Activated CD4-positive, alpha-beta T cell treated with anti-CD3 and anti-CD28 coated beads, Interleukin-10, Interleukin-2, amounts not matched to agents 100 ng/mL and 50 ng/mL, durations not matched to agents 16 hours and 8 hours (primary cell): ENCODE results near the gene DUSP8.

ENCODE experiments used
- DNase-seq: peaks from one replicate; pipeline ENCODE4 v3.0.0-alpha.2; 2020

DUSP8 gene

DNA sequence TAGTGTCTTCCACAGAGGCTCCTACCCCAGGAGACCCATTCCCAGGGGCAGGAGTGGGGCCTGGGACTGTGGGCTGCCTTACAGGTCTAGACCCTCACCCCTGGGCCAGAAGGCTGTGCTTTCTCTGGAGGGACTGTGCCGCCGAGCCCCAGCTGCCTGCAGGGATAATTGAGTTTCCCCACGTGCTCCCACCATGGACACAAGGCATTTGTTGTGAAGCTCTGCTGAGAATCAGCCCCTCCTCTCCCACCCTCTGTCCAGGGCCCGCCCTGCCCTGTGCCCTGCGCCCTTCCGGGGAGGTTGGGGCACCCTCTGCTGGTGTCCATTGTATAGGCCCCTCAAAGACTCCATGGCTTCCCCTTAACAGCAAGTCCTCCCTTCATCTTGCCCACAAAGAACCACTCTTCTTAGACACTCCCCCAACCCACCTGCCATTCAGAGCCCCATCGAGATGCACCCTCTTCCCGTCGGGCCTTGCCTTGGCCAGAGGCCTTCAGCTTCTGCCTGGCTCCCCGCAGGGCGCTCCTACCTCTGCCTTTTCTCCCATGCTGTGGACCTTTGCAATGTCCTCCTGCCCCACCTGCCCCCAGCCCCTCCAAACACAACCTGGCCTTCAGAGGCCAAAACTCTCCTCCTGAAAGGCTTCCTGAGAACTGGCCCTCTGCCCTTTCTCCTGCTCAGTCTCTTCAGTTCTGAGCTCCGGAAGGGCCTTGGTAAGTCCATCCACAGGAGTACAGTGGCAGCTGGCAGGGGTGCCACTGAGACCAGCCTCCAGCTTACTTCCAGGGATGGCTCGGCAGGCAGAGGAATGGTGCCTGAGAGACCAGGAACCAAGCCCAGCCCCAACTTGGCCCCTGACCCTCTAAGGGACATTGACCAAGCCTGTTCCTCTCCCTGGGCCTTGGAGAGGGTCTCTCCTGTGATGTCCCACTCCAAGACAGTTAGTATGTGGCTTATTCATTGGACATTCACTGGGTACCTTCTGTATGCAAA lies 22.4 kb downstream of the DUSP8 start:
- DNase-seq: no peak

DNA sequence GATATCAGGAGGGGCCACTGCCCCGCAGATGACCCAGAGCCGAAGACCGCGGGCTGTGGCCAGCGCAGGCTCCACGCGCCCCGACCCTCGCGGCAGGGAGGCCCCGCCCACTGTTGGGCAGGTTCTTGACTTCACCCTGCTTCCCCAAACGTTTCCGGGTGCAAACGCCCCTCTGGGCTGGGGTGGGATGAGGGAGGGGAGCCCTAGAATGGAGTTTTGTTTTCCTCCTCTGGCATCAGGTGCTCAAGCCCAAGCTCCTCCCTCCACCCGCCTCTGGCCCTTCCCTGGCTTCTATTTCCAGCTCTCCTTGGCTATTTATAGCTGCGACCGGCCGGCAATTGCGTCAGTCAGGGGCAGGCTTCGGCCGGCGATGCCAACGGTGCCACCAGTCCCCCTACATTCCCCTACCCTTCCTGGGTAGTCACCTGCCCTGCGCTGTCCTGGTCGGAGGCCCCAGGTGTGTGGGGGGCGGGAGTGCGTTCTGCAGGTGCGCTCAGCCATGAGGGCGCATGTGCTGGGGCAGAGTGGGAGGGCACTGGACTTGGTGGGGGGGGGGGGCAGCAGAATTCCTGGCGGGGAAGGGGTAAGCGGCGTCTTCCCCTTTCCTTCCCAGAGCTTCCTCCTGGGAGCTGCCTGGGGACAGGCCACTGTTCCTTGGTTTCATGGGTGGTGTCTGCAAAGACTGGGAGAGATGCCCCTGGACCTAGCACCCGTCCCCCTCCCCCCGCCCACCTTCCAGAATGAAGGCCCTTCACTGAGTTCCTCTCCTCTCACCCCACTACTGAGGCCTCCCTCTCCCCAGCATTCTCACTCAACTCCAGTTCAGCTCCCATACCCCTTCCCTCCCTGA lies 23.6 kb downstream of the DUSP8 start:
- DNase-seq: no peak

- DNase-seq: no peak
Measured at GRCh38 chr11:1547467-1548098, 24.5 kb downstream of the DUSP8 start.

DNA sequence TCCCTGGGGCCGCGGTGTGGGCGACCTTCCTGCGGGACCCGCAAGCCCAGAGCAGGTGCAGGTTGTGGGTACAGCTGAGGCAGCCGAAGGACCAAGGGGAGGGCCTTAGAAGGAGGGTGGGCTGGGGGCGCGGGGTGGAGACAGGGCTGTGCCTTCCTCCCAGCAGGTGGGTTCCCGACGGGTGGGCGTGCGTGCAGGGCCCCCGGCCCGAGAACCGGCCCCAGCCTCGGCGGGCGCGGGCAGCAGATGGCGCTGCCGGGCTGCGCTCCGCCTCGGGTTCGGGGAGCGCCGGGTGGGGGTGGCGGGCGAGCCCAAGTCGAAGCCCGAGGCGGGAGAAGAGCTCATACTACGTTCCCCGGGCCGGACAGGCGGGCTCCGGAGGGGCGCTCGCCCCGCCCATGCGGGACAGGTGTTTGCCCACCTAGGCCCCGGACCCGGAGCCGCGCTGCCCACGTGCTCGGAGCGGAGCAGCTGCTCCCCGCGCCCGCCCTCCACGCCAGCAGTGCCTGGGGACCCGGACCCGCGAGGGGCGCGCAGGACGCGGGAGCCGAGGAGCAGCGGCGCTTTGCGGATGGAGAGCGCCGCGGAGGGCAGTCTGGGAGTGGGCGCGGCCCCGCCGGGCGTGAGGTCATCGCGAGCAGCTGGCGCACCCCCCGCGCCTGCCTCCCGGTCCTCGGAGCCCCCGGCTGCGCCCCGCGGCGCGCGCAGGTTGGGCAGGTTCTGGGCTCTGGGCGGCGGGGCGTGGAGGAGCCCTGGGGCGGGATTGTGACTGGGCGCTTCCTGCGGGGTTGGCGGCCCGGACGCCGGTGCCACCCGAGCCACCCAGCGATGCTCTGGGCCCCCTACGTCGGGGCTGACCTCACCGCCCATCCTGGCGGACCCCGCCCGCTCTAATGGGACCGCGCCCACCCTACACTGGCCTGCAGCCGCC lies 25.3 kb downstream of the DUSP8 start:
- peak; percentile 34 for DNase-seq

DNA sequence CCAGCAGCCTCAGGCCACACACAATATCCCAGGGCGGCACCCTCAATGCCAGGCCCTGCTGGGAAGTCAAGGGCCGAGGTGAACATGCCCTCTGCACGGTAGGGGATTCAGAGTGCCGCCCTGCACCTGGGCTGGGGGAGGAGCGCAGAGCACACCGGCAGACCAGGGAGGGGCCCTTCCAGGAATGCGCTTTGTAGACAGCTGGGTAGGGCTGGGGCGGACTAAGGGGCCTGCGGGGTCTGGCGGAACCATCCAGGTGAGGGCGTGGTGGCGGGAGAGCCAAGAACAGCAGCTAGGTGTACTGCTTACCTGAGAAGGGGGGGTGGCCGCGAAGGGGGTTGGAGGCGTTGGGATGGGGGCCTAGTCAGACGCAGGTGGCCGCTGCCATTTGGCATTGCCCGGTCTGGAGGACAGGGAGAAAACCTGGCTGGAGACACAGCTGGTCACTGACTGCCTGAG lies 26.0 kb downstream of the DUSP8 start:
- DNase-seq: no peak

- no peak for DNase-seq
Measured at GRCh38 chr11:1545432-1545831, 26.6 kb downstream of the DUSP8 start.

DNA sequence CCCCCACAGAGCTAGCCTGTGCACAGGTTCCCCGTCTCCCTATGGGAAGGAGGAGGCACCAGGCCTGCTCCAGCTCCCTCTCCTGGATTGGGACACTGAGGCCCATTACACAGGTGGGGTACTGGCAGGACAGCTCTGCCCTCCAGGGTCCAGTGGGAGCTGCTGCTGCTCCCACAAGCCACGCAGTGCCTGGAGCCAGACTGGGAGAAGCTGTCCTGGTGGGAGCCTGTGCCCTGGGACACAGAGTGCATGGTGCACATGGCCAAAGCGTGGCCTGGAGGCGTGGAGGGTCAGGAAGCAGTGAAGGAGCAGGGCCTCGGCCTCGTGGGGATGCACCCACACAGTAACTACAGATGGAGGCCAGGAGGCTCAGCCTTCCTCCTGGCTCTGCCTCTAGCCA lies 27.5 kb downstream of the DUSP8 start:
- no peak for DNase-seq

- DNase-seq: no peak
Measured at GRCh38 chr11:1543606-1544263, 28.3 kb downstream of the DUSP8 start.

- no peak for DNase-seq
Measured at GRCh38 chr11:1542267-1542666, 29.8 kb downstream of the DUSP8 start.

DNA sequence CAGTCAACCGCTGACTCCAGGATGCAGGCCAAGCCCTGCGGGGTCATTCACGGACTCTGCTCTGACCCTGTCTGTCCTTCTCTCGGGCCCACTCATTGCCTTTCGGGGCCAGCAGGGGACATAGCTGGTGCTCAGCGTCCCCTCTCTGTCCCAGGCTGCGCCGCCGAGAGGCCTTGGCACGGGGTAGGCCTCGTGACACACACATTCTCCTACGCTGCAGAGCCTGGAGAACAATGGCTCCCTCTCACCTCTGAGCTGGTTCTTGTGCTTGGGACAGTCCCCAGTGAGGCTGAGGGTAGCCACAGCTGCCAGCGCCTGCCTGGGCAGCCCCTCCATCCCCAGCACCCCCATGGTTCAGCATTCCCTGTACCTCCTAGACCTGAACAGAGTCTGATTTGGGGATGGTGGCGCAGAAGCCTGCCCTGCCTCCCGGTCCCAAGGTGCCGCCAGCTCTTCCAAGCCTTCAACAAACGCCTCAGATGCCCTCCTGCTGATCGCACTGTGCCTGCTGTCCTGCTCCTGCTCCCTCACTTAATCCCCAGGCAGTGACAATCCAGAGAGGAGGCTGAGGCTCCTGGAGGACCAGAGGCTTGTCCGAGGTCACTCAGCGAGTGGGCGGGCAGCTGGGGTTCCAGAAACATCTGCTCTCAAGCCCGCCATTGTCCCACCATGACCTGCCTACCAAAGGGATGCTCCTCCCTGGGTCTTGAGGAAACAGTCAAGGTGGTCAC lies 30.4 kb downstream of the DUSP8 start:
- DNase-seq: no peak

- DNase-seq: no peak
Measured at GRCh38 chr11:1540074-1540473, 32.0 kb downstream of the DUSP8 start.

DNA sequence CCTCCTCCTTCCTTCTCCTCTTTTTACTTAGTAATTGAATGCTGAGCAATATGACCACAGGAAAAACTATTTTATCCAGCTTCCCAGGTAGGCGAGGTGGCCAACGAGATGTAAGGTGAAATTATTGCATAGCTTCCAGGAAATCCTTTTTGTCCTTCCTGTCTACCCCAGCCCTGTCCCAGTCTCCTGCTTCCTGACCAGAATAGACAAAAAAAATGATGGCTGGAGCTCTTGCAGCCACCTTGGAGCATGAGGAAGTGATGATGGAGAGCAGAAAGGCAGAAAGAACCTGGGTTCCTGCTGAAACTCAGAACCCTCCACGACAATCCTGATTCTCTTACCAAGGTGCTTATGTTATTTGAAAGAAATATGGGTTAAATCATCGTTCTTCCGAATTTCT lies 33.9 kb downstream of the DUSP8 start:
- DNase-seq: no peak

- no peak for DNase-seq
Measured at GRCh38 chr11:1536065-1536843, 35.8 kb downstream of the DUSP8 start.

- no peak for DNase-seq
Measured at GRCh38 chr11:1534682-1535081, 37.4 kb downstream of the DUSP8 start.

DNA sequence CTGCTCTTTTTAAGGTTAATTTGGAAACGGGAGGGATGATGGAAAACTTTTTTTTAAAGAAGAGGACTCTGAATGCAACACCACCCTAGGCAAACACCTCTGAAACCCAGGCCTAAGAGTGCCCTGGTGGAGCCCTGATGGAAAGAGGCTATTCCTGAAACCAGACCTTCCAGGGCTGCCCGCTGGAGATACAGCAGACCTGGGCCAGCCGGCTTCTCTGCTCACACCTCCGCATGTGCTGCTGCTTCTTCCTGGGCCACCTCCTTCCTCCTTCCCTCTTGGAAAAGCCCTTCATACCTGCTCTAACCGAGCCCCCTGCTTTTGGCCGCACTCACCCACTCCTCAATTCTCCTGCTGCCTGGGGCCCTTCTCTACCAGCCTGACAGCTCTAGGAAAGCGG lies 37.9 kb downstream of the DUSP8 start:
- DNase-seq: no peak

DNA sequence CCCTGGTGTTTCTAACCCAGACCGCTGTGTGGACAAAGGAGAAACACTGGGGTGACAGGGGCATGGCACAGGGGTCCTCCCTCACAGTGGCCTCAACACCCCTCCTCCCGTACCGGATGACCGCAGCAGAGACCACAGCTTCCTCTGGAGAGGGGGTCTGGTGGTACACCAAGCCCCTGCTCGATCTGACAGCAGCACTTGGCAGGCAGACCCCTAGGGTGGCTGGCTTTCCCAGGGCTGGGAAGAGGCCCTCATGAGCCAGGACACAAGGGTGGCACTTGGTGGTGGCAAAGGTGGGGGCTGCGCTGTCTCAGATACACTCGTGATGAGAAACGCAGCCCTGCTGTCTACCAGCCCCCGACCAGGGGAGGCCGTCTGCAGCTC lies 38.7 kb downstream of the DUSP8 start:
- DNase-seq: no peak

DNA sequence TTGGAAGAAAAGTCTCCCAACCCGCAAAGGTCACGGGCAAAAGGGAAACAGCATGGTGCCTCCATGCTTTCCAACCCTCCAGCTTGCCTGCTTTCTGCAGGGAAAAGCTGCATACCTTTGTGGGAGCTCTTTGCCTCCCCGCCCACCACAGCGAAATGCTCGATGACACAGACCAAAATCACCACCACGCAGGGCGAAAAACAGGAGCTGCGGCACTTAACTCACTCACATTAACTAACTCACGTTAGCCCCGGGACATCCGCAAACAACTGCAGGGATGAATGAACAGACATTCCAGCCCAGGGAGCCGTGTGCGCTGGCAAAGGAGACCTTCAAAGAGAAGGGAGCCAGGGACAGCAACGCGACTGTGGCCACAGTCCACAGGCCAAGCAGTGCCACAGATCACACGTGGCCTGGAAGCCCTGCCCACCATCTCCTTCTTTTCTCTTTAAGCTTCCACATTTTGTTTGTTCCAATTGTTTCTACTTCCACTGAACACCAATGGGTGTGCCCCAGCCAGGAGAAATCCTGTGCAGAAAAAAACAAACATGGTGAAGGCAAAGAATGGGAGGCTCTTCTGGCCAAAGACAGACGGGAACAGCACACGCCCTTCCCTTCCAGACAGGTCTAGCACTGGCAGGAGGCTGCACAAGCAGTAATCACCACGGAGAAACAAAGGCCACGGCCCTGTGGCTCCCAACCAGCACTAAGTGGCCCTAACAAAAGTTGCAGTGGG lies 39.3 kb downstream of the DUSP8 start:
- no peak for DNase-seq

DNA sequence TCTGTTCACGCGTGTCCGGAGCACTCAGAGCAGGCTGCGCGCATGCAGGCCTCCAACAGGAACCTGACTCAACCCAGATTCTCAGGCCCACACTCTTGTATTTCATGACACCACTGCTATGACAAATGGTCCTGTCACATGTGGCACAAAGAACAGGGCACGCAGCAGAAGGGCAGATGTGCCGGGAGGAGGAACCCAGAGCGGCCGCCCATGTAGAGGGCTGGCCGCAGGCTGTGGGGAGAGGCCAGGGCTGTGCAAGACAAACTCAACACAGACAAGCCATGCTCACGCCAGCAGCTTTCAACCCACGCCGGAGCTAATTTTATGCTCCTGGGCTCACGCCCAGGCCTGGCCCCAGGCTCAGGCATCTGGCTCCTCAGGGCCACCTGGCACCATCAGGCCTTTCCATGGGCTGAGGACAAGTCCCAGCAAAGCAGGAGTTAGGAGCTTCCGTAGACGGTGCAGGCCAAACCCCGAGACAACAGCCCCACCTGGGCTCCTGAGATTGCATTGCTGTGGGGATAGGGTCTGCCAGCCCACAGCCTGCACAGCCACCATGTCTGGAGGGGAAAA lies 40.0 kb downstream of the DUSP8 start:
- DNase-seq: no peak

- no peak for DNase-seq
Measured at GRCh38 chr11:1531449-1532013, 40.5 kb downstream of the DUSP8 start.
